Panc1 (cell line): Measurements from ENCODE around the gene SLC17A7. TPM values are rescaled to one million over a fixed set of nuclear protein-coding genes. Genes with fewer than 3 reads are reported as not detected.

Experiments used
- ATAC-seq: fragments of 200-7000 bp; cut with Tn5 transposase; 2 replicates; pipeline ENCODE4 v1.9.1; 2020; ENCODE audit warnings: mild to moderate bottlenecking, moderate library complexity
- BruUV-seq: library from RNA; stranded (reverse); fragments of 400-500 nt; replicated peaks from 2 replicates; lab custom pipeline; 2021; lab: Mats Ljungman, UMichigan
- CTCF ChIA-PET: fragments of 300-600 bp; sonication (Branson Sonifier 250); formaldehyde crosslinking; loops from one replicate; lab custom pipeline; 2022; ENCODE audit warnings: antibody characterized with exemption; lab: Charles Lee
- POLR2A ChIA-PET: fragments of 300-600 bp; sonication (Branson Sonifier 250); formaldehyde crosslinking; loops from one replicate; lab custom pipeline; 2022; ENCODE audit warnings: antibody characterized with exemption; lab: Charles Lee
- DNase-seq: peaks from one replicate; pipeline ENCODE4 v3.0.0-alpha.2; 2010; ENCODE audit warnings: low read depth, low spot score
- H3K27ac ChIP-seq: 2 replicates; pipeline ENCODE4 v1.5.1; 2011; ENCODE audit warnings: mild to moderate bottlenecking, low read length, inconsistent platforms
- H3K27me3 ChIP-seq: fragments of 200-500 bp; sonication (Bioruptor generic); 2 replicates; pipeline ENCODE4 v1.6.0; 2014; ENCODE audit warnings: low read length, inconsistent platforms; ENCODE audit not compliant: control insufficient read depth, insufficient read depth
- H3K36me3 ChIP-seq: fragments of 200-500 bp; sonication (Bioruptor generic); 2 replicates; pipeline ENCODE4 v1.5.1; 2014; ENCODE audit warnings: inconsistent platforms, mild to moderate bottlenecking, low read length, moderate library complexity; ENCODE audit not compliant: control insufficient read depth, insufficient read depth
- H3K4me1 ChIP-seq: 2 replicates; pipeline ENCODE4 v1.5.1; 2011; ENCODE audit warnings: inconsistent platforms, mild to moderate bottlenecking, low read length, moderate library complexity; ENCODE audit not compliant: control insufficient read depth, insufficient read depth
- H3K4me3 ChIP-seq, 2 experiments: 2 replicates each; pipeline ENCODE4 v1.5.1; 2011 to 2012; ENCODE audit warnings: low read depth in 2 of 2, low read length in 2 of 2, mild to moderate bottlenecking in 2 of 2, inconsistent platforms in 1 of 2, moderate library complexity in 1 of 2
- H3K9me3 ChIP-seq: fragments of 200-500 bp; sonication (Bioruptor generic); 2 replicates; pipeline ENCODE4 v1.5.1; 2014; ENCODE audit warnings: low read depth, mild to moderate bottlenecking, inconsistent platforms, low read length, moderate library complexity; ENCODE audit not compliant: control insufficient read depth, insufficient read depth
- POLR2AphosphoS5 ChIP-seq: IDR thresholded peaks from 2 replicates; pipeline ENCODE4 v1.6.1; 2012; ENCODE audit warnings: mild to moderate bottlenecking, low read depth, low read length, moderate library complexity
- SIN3A ChIP-seq: IDR thresholded peaks from 2 replicates; pipeline ENCODE4 v1.6.1; 2012; ENCODE audit warnings: low read depth, mild to moderate bottlenecking, low read length, moderate library complexity, borderline replicate concordance; ENCODE audit not compliant: insufficient read depth
- TCF7L2 ChIP-seq: IDR thresholded peaks from 2 replicates; pipeline ENCODE4 v1.6.1; 2011; ENCODE audit warnings: mild to moderate bottlenecking, low read depth, low read length, inconsistent platforms
- in situ Hi-C: cut with HindIII; loops from 2 replicates; pipeline ENCODE4 v1.10.0; 2016; ENCODE audit warnings: low sequenced_read_pairs, low pct_unique_long_range_greater_than_20kb
- intact Hi-C: fragments of 100-400 bp; cut with micrococcal nuclease; formaldehyde crosslinking; loops from one replicate; pipeline ENCODE4 v1.10.0; 2022; ENCODE audit not compliant: unreplicated experiment
- total RNA-seq: library from RNA; stranded (reverse); gene quantifications from one replicate; pipeline ENCODE4 v1.2.1, GENCODE V29; 2021; ENCODE audit not compliant: unreplicated experiment
- TF ChIP-seq, protein P1 (sequence below): fragments of 450-650 bp; IDR thresholded peaks from 2 replicates; pipeline ENCODE4 v1.5.1; 2017; ENCODE audit warnings: mild to moderate bottlenecking
- TF ChIP-seq, protein P2 (sequence below), 2 experiments: IDR thresholded peaks; 2 replicates each; pipeline ENCODE4 v1.6.1; 2011 to 2012; ENCODE audit warnings: low read depth in 2 of 2, control low read depth in 1 of 2, low read length in 1 of 2, mild to moderate bottlenecking in 1 of 2, moderate library complexity in 1 of 2; ENCODE audit not compliant: insufficient read depth in 1 of 2

SLC17A7 gene
- total RNA-seq, 1 experiment from 2014 or later, result 1.2 TPM

DNA sequence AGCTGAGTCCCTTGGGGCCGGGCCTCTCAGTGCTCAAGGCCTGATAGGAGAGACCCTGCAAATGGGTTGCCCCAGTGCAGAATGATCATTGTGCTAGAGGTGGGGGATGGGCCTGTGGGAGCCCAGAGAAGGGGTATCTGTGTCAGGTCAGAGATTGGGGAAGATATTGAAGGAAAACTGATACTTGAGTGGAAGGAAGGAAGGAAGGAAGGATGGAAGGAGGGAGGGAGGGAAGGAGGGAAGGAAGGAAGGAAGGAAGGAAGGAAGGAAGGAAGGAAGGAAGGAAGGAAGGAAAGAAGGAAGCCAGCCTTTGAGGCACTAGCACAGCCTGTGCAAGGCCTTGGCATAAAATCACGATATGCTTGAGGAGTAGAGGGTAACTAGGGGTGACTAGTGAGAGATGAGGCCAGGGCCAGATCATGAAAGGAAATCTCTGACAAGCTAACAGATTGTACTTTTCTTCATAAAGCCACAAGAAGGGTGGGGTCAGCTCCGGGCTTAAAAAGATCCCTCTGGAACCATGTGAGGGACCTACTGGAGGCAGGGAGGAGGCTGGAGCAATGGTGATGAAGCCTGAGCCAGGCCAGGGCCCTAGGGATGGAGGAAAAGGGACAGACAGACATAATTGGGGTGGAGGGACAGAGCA is 29.5 kb downstream of the SLC17A7 start:
- intact Hi-C loops (no loop called here), in situ Hi-C loops (no loop called here)
- H3K9me3 ChIP-seq, result no peaks in the 10 kb centered on the region
- TF ChIP-seq POLR2AphosphoS5 (no peak), TCF7L2 (no peak), SIN3A (no peak)
- TF ChIP-seq, protein P1, sequence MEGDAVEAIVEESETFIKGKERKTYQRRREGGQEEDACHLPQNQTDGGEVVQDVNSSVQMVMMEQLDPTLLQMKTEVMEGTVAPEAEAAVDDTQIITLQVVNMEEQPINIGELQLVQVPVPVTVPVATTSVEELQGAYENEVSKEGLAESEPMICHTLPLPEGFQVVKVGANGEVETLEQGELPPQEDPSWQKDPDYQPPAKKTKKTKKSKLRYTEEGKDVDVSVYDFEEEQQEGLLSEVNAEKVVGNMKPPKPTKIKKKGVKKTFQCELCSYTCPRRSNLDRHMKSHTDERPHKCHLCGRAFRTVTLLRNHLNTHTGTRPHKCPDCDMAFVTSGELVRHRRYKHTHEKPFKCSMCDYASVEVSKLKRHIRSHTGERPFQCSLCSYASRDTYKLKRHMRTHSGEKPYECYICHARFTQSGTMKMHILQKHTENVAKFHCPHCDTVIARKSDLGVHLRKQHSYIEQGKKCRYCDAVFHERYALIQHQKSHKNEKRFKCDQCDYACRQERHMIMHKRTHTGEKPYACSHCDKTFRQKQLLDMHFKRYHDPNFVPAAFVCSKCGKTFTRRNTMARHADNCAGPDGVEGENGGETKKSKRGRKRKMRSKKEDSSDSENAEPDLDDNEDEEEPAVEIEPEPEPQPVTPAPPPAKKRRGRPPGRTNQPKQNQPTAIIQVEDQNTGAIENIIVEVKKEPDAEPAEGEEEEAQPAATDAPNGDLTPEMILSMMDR, result no peak
- TF ChIP-seq, protein P2, sequence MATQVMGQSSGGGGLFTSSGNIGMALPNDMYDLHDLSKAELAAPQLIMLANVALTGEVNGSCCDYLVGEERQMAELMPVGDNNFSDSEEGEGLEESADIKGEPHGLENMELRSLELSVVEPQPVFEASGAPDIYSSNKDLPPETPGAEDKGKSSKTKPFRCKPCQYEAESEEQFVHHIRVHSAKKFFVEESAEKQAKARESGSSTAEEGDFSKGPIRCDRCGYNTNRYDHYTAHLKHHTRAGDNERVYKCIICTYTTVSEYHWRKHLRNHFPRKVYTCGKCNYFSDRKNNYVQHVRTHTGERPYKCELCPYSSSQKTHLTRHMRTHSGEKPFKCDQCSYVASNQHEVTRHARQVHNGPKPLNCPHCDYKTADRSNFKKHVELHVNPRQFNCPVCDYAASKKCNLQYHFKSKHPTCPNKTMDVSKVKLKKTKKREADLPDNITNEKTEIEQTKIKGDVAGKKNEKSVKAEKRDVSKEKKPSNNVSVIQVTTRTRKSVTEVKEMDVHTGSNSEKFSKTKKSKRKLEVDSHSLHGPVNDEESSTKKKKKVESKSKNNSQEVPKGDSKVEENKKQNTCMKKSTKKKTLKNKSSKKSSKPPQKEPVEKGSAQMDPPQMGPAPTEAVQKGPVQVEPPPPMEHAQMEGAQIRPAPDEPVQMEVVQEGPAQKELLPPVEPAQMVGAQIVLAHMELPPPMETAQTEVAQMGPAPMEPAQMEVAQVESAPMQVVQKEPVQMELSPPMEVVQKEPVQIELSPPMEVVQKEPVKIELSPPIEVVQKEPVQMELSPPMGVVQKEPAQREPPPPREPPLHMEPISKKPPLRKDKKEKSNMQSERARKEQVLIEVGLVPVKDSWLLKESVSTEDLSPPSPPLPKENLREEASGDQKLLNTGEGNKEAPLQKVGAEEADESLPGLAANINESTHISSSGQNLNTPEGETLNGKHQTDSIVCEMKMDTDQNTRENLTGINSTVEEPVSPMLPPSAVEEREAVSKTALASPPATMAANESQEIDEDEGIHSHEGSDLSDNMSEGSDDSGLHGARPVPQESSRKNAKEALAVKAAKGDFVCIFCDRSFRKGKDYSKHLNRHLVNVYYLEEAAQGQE (IDR thresholded peaks at IDR 0.05; ENCODE audit: insufficient read depth in 1 of 2, low read depth in 2 of 2, low read length in 1 of 2), result no peak
- BruUV-seq, result no TSS peak
- ATAC-seq (no peak), DNase-seq (no peak)
- POLR2A ChIA-PET, result no interaction called here
- H3K27ac ChIP-seq, result no peak overlapping the region
- CTCF ChIA-PET, result no interaction called here
- H3K4me3 ChIP-seq, result no peak overlapping the region
- no peaks in the 10 kb centered on the region for H3K27me3 ChIP-seq
- H3K36me3 ChIP-seq, result no peaks in the 10 kb centered on the region
- H3K4me1 ChIP-seq, result no peaks in the 10 kb centered on the region

DNA sequence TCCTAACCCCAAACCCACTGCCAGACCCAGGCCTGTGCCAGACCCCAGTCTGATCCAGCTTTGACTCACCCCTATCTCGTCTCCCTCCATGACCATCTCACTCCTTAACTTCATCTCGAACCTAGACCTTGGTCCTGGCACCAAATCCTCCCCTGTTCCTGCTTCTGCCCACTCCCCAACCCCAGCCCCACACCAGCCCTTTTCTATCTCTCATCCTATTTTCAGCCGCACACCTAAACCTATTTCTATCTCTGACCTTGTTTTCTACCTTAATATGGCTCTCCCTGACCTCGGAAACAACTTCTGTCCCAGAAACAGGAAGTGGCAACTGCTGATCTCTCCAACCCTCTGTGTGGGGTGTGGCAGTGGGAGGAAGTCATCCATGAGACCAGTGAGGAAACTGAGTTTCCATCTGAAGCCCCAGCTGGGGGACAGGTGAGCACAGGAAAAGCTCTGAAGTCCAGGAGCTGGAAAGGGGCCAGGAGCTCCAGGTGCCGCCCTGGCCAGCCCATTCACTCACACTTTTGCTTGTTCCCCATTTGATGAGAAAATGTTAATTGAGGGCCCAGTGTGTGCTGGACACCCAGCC is 31.8 kb downstream of the SLC17A7 start:
- no TSS peak for BruUV-seq
- Histone ChIP-seq H3K4me3 (no peak overlapping the region), H3K9me3 (no peaks in the 10 kb centered on the region), H3K27me3 (no peaks in the 10 kb centered on the region), H3K27ac (no peak overlapping the region), H3K4me1 (no peaks in the 10 kb centered on the region), H3K36me3 (no peaks in the 10 kb centered on the region)
- POLR2A ChIA-PET, result no interaction called here
- CTCF ChIA-PET, result no interaction called here
- intact Hi-C loops, result no loop called here
- DNase-seq, result no peak
- no peak for TF ChIP-seq SIN3A
- TF ChIP-seq, protein P2 (IDR thresholded peaks at IDR 0.05; ENCODE audit: insufficient read depth in 1 of 2, low read depth in 2 of 2, low read length in 1 of 2), result no peak
- TF ChIP-seq, protein P1, result no peak
- TF ChIP-seq TCF7L2, result no peak
- TF ChIP-seq POLR2AphosphoS5, result no peak
- in situ Hi-C loops, result no loop called here
- no peak for ATAC-seq
